Measurements from ENCODE around the gene CYSLTR2.

The CYSLTR2 gene

GRCh38 chr13:48731957-48732569, 78.3 kb downstream of the CYSLTR2 start:
- Mint-ChIP-seq H3K4me1 (peaks cover 6% of the 10 kb centered on the region), H3K27ac (no peak overlapping the region), H3K4me3 (no peak overlapping the region), H3K36me3 (no peaks in the 10 kb centered on the region), H3K9me3 (peaks cover 4% of the 10 kb centered on the region), H3K27me3 (peaks cover 30% of the 10 kb centered on the region)
- peak; percentile 72 for ATAC-seq

DNA sequence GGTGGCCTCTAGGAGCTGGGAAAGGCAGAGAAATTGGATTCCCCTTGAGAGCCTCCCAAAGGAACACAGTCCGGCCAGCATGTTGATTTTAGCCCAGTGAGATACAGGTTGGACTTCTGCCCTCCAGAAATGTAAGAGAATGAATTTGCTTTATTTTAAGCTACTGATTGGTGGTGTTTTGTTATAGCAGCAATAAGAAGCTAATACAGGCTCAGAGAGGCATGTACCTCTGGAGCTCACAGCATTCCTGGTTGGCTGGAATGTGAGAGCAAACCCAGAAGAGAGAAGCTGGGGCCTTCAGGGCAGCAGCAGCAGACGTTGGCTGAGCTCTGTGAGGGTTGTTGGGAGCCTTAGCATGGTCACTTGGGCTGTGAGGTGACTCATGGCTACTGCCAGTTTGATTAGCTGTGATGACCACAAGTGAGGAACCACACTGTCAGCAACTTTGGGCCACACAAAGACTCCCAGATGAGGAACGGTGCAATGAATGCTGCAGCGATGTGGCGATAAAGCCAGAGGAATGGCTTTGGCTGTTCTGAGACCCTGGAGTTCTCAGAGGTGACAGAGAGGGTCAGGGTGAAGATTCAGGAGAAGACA, 80.1 kb downstream of the CYSLTR2 start:
- no peak for ATAC-seq
- Mint-ChIP-seq H3K4me3 (no peak overlapping the region), H3K36me3 (no peaks in the 10 kb centered on the region), H3K27me3 (peaks cover 25% of the 10 kb centered on the region), H3K27ac (no peak overlapping the region), H3K9me3 (peaks cover 4% of the 10 kb centered on the region), H3K4me1 (peaks cover 6% of the 10 kb centered on the region)

DNA sequence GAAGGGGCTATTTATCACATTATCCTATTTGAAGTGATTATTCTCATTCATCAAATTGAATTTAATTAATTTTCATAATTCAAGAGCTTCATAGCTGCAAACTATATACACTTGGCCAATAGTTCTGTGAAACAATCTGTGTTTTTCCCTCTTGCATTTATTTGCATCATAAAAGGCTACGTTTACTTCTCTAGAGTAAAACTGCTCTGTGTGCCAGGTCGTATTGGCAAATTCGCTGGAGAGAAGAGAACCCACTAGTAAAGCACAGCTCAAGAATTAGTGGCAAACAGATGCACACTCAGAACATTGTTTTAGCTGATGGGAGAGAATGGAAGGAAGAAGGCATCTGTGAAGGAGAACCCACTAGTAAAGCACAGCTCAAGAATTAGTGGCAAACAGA, 81.8 kb downstream of the CYSLTR2 start:
- peaks cover 22% of the 10 kb centered on the region for H3K27me3 Mint-ChIP-seq
- no peaks in the 10 kb centered on the region for H3K36me3 Mint-ChIP-seq
- H3K9me3 Mint-ChIP-seq: peaks cover 4% of the 10 kb centered on the region
- H3K27ac Mint-ChIP-seq: no peak overlapping the region
- H3K4me1 Mint-ChIP-seq: peaks cover 6% of the 10 kb centered on the region
- no peak for ATAC-seq
- H3K4me3 Mint-ChIP-seq: no peak overlapping the region

DNA sequence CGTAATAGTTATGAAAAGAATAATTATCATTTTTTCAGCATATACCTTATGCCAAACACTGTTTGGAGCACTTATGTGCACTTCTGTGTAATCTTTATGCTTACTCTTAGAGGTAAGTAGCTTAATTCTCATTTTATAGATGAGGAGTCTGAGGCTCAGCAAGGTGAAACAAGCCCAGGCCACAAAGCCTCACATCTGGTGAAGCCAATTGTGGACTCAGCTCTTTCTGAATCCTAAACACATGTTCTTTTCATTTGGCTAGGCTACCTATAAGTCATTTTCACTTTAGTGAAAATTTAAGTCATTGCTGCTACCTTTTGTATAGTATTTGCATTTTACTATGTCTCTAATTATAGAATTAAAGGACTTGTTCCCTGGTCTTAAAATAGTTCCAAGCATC, 84.0 kb downstream of the CYSLTR2 start:
- ATAC-seq: no peak
- Mint-ChIP-seq H3K4me3 (no peak overlapping the region), H3K36me3 (no peaks in the 10 kb centered on the region), H3K27ac (no peak overlapping the region), H3K9me3 (peaks cover 4% of the 10 kb centered on the region), H3K4me1 (no peaks in the 10 kb centered on the region), H3K27me3 (peaks cover 17% of the 10 kb centered on the region)

DNA sequence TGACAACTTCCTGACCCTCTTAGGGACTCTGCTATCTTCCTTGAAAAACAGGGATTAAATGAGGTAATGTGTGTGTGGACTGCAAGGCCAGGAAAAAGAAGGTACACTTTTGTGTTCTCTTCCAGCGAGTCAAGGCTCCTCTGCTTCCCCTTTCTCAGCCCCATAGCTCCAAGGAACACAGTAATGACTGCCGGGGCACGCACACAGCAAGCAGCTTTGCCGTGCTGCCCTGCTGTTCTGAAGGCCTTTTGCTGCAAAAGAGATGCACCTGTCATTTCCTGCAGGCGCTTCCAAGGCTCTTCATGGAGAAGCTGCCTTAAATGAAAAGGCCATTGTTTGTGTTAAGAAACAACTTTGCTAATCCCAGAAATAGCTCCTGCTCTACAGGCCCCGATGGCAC, 84.6 kb downstream of the CYSLTR2 start:
- no peak overlapping the region for H3K27ac Mint-ChIP-seq
- H3K4me1 Mint-ChIP-seq: no peaks in the 10 kb centered on the region
- H3K4me3 Mint-ChIP-seq: no peak overlapping the region
- H3K27me3 Mint-ChIP-seq: peaks cover 15% of the 10 kb centered on the region
- no peak for ATAC-seq
- peaks cover 3% of the 10 kb centered on the region for H3K9me3 Mint-ChIP-seq
- no peaks in the 10 kb centered on the region for H3K36me3 Mint-ChIP-seq

DNA sequence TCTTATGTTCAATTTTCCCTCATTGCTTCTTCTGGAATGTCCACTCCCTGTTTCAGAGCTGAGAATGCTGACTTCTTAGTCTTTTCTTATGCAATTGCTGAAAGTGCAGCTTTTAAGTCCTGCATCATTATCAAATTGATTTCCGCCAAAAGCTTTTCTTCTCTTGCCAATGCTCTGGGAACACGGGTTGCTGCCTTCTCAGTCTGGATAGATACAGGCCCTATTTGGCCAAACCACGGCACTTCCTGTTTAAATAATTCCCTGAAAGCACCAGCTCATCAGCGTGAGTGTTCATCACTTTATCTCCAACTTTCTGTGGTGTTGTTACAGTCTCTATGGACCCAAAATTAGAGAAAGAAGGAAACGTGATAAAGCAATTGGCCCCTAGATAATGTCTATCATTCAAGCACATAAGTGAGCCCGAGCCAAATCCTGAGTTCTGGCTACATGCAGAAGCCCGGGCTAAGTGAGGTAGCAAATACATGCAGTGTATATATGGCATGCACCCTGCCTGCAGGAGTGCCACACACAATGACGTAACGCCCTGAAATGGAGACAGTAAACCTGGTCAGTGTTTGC, 85.7 kb downstream of the CYSLTR2 start:
- Mint-ChIP-seq H3K27ac (no peak overlapping the region), H3K36me3 (no peaks in the 10 kb centered on the region), H3K4me3 (no peak overlapping the region), H3K9me3 (no peaks in the 10 kb centered on the region), H3K4me1 (no peaks in the 10 kb centered on the region), H3K27me3 (peaks cover 16% of the 10 kb centered on the region)
- no peak for ATAC-seq

DNA sequence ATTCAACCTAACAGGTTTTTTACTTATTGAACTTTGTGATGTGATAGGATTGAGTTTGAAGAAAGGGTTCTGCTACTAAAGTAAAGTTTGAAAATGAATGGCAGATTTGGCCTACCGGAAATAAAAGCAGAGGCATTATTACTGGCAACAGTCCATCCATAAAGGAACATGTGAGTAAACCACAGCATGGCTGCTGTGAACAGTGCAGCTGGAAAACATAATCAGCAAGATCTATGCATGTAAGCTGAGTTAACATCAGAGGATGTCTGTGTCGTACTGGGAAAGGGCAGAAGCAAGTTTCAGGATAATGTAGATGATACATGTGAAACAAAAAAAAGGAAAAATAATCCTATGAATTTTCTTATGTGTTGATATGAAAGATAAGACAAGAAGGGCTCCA, 87.6 kb downstream of the CYSLTR2 start:
- peaks cover 31% of the 10 kb centered on the region for H3K27me3 Mint-ChIP-seq
- H3K4me3 Mint-ChIP-seq: no peak overlapping the region
- H3K9me3 Mint-ChIP-seq: no peaks in the 10 kb centered on the region
- H3K36me3 Mint-ChIP-seq: no peaks in the 10 kb centered on the region
- no peak overlapping the region for H3K27ac Mint-ChIP-seq
- no peaks in the 10 kb centered on the region for H3K4me1 Mint-ChIP-seq
- ATAC-seq: no peak

GRCh38 chr13:48746821-48747220, 93.1 kb downstream of the CYSLTR2 start:
- H3K36me3 Mint-ChIP-seq: no peaks in the 10 kb centered on the region
- no peak overlapping the region for H3K27ac Mint-ChIP-seq
- peaks cover 26% of the 10 kb centered on the region for H3K27me3 Mint-ChIP-seq
- ATAC-seq: no peak
- H3K4me1 Mint-ChIP-seq: peaks cover 11% of the 10 kb centered on the region
- no peak overlapping the region for H3K4me3 Mint-ChIP-seq
- no peaks in the 10 kb centered on the region for H3K9me3 Mint-ChIP-seq

- peaks cover 11% of the 10 kb centered on the region for H3K4me1 Mint-ChIP-seq
- no peak overlapping the region for H3K4me3 Mint-ChIP-seq
Observed at GRCh38 chr13:48748681-48749080, 95.0 kb downstream of the CYSLTR2 start.

DNA sequence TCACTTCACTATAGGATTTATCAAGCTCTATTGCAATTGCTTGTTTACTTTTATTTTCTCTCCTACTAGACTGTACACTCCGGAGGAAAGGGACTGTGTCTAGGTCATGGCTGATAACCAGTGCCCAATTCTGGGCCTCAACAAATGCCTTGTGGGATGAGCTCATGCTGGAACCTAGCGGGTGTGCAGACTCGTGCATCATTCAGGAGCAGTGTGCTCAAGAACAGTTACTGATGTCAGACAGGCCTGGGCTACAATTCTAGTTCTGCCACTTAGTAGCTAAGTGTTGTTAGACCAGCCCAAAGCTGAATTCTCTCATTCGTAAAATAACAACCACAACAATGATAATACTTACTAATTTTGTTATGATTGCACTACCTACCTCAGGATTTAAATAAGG, 95.4 kb downstream of the CYSLTR2 start:
- no peak for ATAC-seq
- peaks cover 19% of the 10 kb centered on the region for H3K27me3 Mint-ChIP-seq
- peaks cover 11% of the 10 kb centered on the region for H3K4me1 Mint-ChIP-seq
- no peak overlapping the region for H3K4me3 Mint-ChIP-seq
- H3K27ac Mint-ChIP-seq: no peak overlapping the region
- H3K36me3 Mint-ChIP-seq: no peaks in the 10 kb centered on the region
- H3K9me3 Mint-ChIP-seq: no peaks in the 10 kb centered on the region

More at GRCh38 chr13:48748681-48749080, 95.0 kb downstream of the CYSLTR2 start:
- no peak overlapping the region for H3K27ac Mint-ChIP-seq
- ATAC-seq: no peak
- peaks cover 22% of the 10 kb centered on the region for H3K27me3 Mint-ChIP-seq
- no peaks in the 10 kb centered on the region for H3K36me3 Mint-ChIP-seq
- H3K9me3 Mint-ChIP-seq: no peaks in the 10 kb centered on the region

DNA sequence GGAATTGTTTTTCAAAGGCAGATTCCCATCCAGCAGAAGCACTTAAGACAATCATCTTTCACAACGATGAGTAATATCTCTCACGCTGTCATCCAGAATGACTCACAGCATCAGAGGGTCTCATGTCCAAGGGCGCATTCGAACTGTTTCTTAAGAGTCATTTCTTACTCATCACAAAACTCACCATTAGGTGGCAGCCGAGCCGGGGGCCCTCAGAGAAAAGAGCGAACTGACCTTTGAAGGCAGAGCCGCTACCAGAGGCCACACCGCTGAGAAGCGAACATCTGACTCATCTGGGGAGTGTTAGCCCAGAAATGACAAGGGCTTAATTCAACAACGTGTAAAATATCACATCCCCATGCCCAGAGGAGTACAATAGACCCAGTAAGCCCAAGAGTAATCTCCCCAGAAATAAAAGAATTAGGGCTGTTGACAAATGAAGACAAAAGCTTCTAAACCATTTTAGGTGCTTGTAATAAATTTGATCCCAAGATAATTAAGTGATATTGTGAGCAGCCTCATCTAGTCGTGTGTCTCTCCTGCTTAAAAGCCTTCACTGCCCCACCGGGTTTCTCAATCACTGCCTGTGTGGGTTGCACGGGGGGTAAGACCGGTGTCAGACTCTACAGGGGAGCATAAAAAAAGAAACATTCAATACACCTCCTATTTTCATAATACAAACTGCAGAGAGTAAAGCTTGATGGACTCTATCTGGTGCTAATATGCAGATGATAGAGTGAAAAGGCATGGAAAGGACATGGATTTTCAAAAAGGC, 96.2 kb downstream of the CYSLTR2 start:
- peak overlapping the region; percentile 6 for H3K4me3 Mint-ChIP-seq

DNA sequence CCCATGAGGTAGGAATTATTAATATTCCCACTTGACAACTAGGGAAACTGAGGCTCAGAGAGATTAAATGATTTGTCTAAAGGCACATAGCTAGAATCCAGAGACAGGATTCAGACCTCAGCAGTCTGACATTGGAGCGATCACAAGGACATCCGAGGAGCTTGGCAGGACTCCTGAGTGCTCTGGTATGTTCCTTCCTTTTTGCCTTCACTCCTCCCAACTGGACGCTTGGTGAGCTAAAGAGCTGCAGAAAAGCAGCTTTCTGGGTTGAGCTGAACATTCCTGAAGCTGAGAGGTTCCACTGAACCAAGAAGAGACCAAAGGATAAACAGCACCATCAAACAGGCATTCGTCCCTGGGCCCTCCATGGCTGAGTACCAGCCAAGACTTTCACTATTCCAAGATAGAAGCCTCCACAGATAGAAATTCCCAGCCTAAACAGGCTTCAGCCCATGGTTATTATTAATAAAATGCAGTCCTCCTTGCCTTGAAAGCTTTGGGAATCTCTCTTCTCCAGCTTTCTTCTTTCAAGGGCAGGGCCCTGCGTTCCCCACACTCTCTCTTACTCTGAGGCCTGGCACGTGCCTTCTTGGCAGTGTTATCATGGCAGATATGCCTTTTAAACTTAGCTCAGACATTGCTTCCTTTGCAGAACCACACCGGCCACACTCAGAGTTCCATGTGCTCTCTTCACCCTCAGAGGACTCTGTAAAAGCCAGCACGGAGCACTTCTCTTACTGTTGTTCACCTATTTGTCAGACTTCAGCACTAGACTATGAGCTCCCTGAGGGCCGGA, 97.1 kb downstream of the CYSLTR2 start:
- peaks cover 6% of the 10 kb centered on the region for H3K9me3 Mint-ChIP-seq
- H3K4me1 Mint-ChIP-seq: peaks cover 11% of the 10 kb centered on the region
- ATAC-seq: no peak
- H3K36me3 Mint-ChIP-seq: no peaks in the 10 kb centered on the region
- peak overlapping the region; percentile 36 for H3K27ac Mint-ChIP-seq
- H3K4me3 Mint-ChIP-seq: no peak overlapping the region
- peaks cover 20% of the 10 kb centered on the region for H3K27me3 Mint-ChIP-seq

More for the DNA sequence above, 96.2 kb downstream of the CYSLTR2 start:
- Mint-ChIP-seq H3K36me3 (no peaks in the 10 kb centered on the region), H3K9me3 (peaks cover 1% of the 10 kb centered on the region), H3K4me1 (peaks cover 11% of the 10 kb centered on the region), H3K27me3 (peaks cover 17% of the 10 kb centered on the region), H3K27ac (peak overlapping the region; percentile 36)
- ATAC-seq: peak; percentile 92

DNA sequence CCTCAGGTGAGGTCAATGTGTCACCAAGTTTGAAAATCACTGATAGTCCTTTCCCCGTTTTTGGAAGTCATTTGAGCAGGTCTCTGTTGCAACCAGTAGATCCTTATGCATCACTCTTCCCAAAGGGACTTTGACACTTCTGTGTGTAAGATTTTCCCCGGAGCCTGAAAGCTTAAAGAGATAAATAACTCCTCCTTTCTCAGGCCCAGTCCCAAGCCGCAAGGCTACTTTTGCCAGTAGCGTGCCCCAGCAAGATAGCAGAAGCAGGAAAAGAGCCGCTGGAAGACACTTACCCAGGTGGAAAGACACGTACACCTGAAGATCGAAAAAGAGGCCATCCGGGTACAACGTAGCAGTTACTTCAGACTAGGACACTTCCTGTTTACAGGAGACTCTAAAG, 106.9 kb downstream of the CYSLTR2 start:
- no peak overlapping the region for H3K27ac Mint-ChIP-seq
- ATAC-seq: no peak
- H3K36me3 Mint-ChIP-seq: no peaks in the 10 kb centered on the region
- H3K4me3 Mint-ChIP-seq: no peak overlapping the region
- H3K9me3 Mint-ChIP-seq: peaks cover 18% of the 10 kb centered on the region
- no peaks in the 10 kb centered on the region for H3K4me1 Mint-ChIP-seq
- H3K27me3 Mint-ChIP-seq: peaks cover 43% of the 10 kb centered on the region

All from stimulated activated memory B cell treated with anti-CD40 and anti-IgM and Interleukin-4, amounts not matched to agents 10 μg/mL and 1 μg/mL and 100 μg/mL, for 72 hours (primary cell).